Ascending aorta (tissue), 2 donors: Measurements from ENCODE around the gene N4BP2. TPM values are rescaled to one million over a fixed set of nuclear protein-coding genes. Genes with fewer than 3 reads are reported as not detected.
"Not testable (repeated sequence)": the region's sequence is repeated elsewhere in the genome, so short reads cannot be mapped to it uniquely, and the experiment has no call there.

Experiments
- DNase-seq, 2 donors: peaks; one replicate each; pipeline ENCODE4 v3.0.0-alpha.2; 2019; ENCODE audit warnings: low spot score in 2 of 2
- H3K27ac ChIP-seq, 2 donors: fragments of 200-600 bp; sonication (generic); one replicate each; pipeline ENCODE4 v1.5.1; 2016 to 2017; ENCODE audit warnings: mild to moderate bottlenecking in 1 of 2
- H3K27me3 ChIP-seq: fragments of 200-600 bp; sonication (generic); one replicate; pipeline ENCODE4 v1.5.1; 2017
- H3K36me3 ChIP-seq, 2 donors: fragments of 200-600 bp; sonication (generic); one replicate each; pipeline ENCODE4 v1.5.1; 2016
- H3K4me1 ChIP-seq, 2 donors: fragments of 200-600 bp; sonication (generic); one replicate each; pipeline ENCODE4 v1.5.1; 2016 to 2017; ENCODE audit warnings: mild to moderate bottlenecking in 1 of 2
- H3K4me3 ChIP-seq, 2 donors: fragments of 200-600 bp; sonication (generic); one replicate each; pipeline ENCODE4 v1.5.1; 2016 to 2017; ENCODE audit warnings: mild to moderate bottlenecking in 1 of 2
- H3K9me3 ChIP-seq, 2 donors: fragments of 200-600 bp; sonication (generic); one replicate each; pipeline ENCODE4 v1.5.1; 2016
- CTCF ChIP-seq, 3 experiments: fragments of 200-600 bp in 2 of 3; fragments of 450-650 bp in 1 of 3; sonication (generic) in 2 of 3; IDR thresholded peaks; one replicate each; pipeline ENCODE4 v1.5.1; 2016 to 2019; ENCODE audit warnings: antibody characterized with exemption in 3 of 3, mild to moderate bottlenecking in 1 of 3, moderate library complexity in 1 of 3
- intact Hi-C: fragments of 100-400 bp; cut with DNase I; formaldehyde crosslinking; loops from one replicate; pipeline ENCODE4 v1.15.1; 2023
- total RNA-seq: library from RNA; depleted of rRNA; stranded (reverse); fragments of >200 nt; gene quantifications from one replicate; pipeline ENCODE4 v1.1.0, GENCODE V29; 2016

The N4BP2 gene
- total RNA-seq, 1 donor from 2014 or later, result 0.53 TPM

DNA sequence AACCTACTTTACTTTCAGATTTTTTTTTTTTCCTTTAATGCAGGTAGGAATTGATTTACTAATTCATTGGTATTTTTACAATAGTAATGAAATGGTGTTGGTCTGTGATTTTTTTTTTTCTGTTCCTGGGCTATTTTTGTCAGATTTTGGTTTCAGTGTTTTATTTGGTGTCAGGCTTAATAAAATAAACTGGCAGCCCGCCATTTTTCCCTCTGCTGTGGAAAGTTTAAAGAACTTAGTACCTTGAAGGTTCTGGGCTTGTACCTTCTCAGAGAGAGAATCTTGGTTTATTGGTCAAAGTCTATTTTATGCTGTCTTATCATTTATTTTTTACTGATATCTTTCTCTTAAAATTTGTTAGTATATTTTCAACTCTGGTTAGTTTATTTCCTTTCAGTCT lies 76.2 kb downstream of the N4BP2 start:
- no peak for TF ChIP-seq CTCF (IDR thresholded peaks at IDR 0.05)
- H3K27ac ChIP-seq, result no peak overlapping the region
- intact Hi-C loops, result no loop called here
- no peak for DNase-seq
- no peaks in the 10 kb centered on the region for H3K9me3 ChIP-seq
- H3K36me3 ChIP-seq, result no peaks in the 10 kb centered on the region
- H3K4me1 ChIP-seq, result no peaks in the 10 kb centered on the region
- H3K27me3 ChIP-seq, result no peaks in the 10 kb centered on the region
- no peak overlapping the region for H3K4me3 ChIP-seq

DNA sequence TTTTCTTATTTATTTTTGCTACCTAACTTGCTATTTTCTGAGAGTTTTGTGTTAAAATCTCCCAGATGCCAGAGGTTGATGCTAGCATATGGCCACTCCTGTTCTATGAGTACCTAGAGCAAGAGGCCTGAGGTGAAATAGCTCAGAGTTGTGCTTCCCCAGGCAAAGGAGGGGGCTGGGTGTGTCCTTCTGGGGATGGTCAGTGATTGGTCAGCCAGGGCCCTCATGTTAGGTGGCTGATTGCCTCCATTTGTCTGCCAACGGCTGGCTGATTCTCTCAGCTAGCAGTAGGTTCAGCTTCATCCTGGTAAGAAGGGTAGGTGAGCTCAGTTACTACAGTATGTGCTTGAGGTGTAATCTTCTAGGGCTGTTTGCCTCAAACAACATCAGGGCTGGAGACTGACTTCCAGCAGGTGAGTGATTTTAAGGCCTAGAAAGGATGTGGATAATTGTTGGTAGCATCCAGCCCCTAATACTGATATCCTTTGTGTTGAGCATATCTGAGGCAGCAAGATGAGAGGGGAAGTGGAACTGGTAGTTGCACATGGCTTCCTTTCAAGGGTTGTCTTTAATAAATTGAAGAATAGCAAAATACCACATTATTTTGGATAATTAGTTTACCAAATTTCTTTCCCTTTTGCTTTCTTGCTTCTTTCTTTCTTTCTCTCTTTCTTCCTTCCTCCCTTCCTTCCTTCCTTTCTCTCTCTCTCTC lies 77.7 kb downstream of the N4BP2 start:
- no peak for TF ChIP-seq CTCF (IDR thresholded peaks at IDR 0.05)
- intact Hi-C loops, result no loop called here
- no peak for DNase-seq
- H3K27me3 ChIP-seq, result no peaks in the 10 kb centered on the region
- no peaks in the 10 kb centered on the region for H3K9me3 ChIP-seq
- H3K27ac ChIP-seq, result no peak overlapping the region
- no peaks in the 10 kb centered on the region for H3K36me3 ChIP-seq
- no peak overlapping the region for H3K4me3 ChIP-seq
- H3K4me1 ChIP-seq, result no peaks in the 10 kb centered on the region

DNA sequence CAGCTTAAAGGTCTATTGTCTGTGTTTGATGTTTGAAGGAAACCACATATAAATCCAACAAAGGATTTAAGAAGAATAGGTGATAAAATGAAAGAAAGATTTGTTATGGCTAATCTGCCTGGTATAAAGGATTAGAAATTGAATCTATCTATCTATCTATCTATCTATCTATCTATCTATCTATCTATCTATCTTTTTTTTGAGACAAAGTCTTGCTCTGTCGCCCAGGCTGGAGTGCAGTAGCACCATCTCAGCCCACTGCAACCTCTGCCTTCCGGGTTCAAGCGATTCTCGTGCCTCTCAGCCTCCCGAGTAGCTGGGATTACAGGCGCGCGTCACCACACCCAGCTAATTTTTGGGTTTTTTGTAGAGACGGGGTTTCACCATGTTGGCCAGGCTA lies 79.6 kb downstream of the N4BP2 start:
- H3K4me1 ChIP-seq, DNase-seq, H3K4me3 ChIP-seq, intact Hi-C loops, H3K27me3 ChIP-seq, H3K9me3 ChIP-seq, H3K27ac ChIP-seq, H3K36me3 ChIP-seq: not testable (repeated sequence)

GRCh38 chr4:40140196-40140595 lies 83.5 kb downstream of the N4BP2 start:
- intact Hi-C loops, result no loop called here
- no peaks in the 10 kb centered on the region for H3K36me3 ChIP-seq

GRCh38 chr4:40140597-40140996 lies 83.9 kb downstream of the N4BP2 start:
- H3K4me1 ChIP-seq, H3K9me3 ChIP-seq, H3K27me3 ChIP-seq, H3K4me3 ChIP-seq, H3K36me3 ChIP-seq, intact Hi-C loops, H3K27ac ChIP-seq, DNase-seq: not testable (repeated sequence)

More at GRCh38 chr4:40140196-40140595, 83.5 kb downstream of the N4BP2 start:
- DNase-seq, result no peak
- H3K27ac ChIP-seq, result no peak overlapping the region
- H3K27me3 ChIP-seq, result no peaks in the 10 kb centered on the region
- no peak for TF ChIP-seq CTCF (IDR thresholded peaks at IDR 0.05)
- no peaks in the 10 kb centered on the region for H3K4me1 ChIP-seq
- no peak overlapping the region for H3K4me3 ChIP-seq
- no peaks in the 10 kb centered on the region for H3K9me3 ChIP-seq

DNA sequence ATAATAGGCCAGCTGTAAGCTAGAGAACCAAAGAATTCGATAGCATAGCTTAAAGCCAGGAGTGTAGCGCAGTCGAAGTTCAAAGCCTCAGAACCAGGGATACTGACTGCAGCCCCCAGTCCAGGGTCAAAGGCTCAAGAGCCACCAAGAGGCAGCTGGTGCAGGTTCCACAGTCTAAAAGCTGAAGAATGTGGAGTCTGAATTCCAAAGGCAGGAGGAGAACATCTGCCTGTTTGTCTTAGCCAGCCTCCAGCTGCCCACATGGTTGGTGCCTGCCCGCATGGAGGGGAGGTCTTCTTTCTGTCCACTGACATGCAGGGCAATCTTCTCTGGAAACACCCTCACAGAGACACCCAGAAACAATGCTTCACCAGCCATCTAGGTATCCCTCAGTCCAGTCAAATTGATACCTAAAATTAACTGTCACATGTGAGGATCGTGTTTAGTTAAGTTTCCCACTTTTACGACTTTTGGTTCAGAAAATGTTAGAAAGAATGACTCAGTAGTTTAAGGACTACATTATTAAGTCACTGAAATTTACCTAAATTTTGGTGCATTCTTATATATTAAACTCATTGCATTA lies 87.4 kb downstream of the N4BP2 start:
- TF ChIP-seq CTCF (IDR thresholded peaks at IDR 0.05), result no peak
- DNase-seq, result no peak
- no peaks in the 10 kb centered on the region for H3K27me3 ChIP-seq
- no peaks in the 10 kb centered on the region for H3K36me3 ChIP-seq
- H3K4me3 ChIP-seq, result no peak overlapping the region
- H3K27ac ChIP-seq, result no peak overlapping the region
- H3K9me3 ChIP-seq, result no peaks in the 10 kb centered on the region
- no peaks in the 10 kb centered on the region for H3K4me1 ChIP-seq
- intact Hi-C loops, result no loop called here
